Activated T-cell treated with anti-CD3 and anti-CD28 coated beads, Interleukin-2, amount 50 U/mL, for 1 hour (primary cell): Measurements from ENCODE around the gene IVD.

Experiments
- DNase-seq: peaks from one replicate; pipeline ENCODE4 v3.0.0-alpha.2; 2020

Gene IVD

GRCh38 chr15:40379374-40379773 lies 26.2 kb upstream of the IVD start:
- no peak for DNase-seq

GRCh38 chr15:40379853-40380252 lies 25.7 kb upstream of the IVD start:
- no peak for DNase-seq

DNA sequence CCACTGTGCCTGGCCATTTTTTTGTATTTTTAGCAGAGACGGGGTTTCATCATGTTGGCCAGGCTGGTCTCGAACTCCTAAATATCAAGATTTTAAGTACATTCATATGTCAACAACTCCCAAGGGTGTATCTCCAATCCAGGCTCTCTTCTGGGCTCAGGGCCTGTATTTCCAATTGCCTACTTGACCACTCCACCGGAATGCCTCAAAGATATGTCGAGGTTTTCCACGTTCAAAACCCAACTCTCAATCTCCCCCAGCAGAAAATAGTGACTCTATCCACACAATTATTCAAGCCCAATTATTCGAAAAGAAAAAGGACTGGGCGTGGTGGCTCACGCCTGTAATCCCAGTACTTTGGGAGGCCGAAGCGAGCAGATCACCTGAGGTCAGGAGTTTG lies 25.0 kb upstream of the IVD start:
- DNase-seq, result no peak

GRCh38 chr15:40381818-40382529 lies 23.6 kb upstream of the IVD start:
- DNase-seq, result no peak

DNA sequence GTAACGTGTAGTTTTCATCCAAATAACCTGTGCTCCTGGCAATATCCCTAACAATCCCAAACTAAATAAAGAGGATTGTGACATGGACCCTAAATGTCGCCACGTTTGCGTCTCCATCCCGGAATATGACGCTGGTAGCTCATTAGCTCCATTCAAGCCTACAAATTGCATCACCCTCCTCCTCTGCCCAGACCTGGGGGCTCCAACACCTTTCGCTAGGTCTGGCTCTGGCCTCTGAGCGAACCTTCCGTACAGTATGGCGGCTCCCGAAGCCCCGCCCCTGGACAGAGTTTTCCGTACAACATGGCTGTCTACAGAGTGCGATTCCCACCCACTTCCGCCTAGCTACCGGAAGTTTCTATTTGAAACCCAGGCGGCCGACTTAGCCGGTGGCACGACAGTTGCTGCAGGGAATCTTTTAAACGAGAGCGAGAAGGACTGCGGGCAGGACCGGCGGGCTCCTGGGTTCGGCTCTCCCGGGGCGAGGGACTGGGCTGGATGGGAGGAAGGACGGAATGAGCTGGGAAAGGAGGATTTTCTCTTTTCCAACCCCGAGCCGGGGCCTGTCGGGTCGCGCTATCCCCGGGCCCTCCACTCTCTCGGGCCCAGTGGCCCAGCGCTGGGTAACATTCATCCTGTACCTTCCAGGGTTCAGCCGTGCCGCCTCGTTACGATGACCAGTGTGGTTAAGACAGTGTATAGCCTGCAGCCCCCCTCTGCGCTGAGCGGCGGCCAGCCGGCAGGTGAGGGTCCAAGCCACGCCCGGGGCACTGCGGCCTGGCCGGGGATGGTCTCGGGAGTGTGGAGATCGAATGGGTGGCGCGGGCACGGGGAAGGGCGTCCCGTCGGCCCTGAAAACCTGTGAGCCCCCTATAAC lies 22.8 kb upstream of the IVD start, which contains the start of gene KNSTRN:
Gene KNSTRN, plus strand, starts transcription at position 142 of the 877 bp plus-strand sequence. Its CDS starts 115 bp downstream, at position 257.
- peak; percentile 88 for DNase-seq

DNA sequence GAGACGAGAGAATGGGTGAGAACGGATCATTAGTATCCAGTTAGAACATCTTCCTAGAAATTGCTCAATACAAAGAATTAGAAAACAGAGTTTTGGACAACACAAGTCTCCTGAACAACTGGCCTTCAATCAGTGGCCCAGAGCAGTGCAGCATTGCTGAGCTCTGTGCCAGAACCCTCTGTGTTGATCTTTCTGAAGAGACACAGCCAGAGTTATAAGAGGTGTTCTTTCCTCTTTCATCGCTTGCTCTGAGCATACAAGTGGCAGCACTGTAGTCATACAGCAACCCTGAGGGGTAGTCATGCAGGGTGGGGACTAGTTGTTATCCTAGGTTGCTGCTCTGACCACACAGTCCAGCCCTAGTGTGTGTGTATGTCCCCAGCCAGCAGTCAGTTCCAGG lies 19.1 kb upstream of the IVD start:
- no peak for DNase-seq

GRCh38 chr15:40388941-40389823 lies 16.4 kb upstream of the IVD start:
- no peak for DNase-seq

GRCh38 chr15:40389824-40390595 lies 15.6 kb upstream of the IVD start:
- DNase-seq, result no peak

GRCh38 chr15:40392986-40393948 lies 12.3 kb upstream of the IVD start:
- DNase-seq, result no peak

- no peak for DNase-seq
Measured at GRCh38 chr15:40397688-40398412, 7.7 kb upstream of the IVD start.

- DNase-seq, result no peak
Measured at GRCh38 chr15:40398413-40398873, 7.2 kb upstream of the IVD start.

DNA sequence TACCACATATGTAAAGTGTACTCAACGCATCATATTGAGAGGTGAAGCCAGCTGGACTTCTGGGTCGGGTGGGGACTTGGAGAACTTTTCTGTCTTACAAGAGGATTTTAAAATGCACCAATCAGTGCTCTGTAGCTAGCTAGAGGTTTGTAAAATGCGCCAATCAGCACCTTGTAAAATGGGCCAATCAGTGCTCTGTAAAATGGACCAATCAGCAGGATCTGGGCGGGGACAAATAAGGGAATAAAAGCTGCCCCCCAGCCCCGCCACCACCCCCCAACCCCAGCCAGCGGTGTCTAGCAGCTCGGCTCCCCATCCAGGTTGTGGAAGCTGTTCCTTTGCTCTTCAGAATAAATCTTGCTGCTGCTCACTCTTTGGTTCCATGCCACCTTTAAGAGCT lies 6.2 kb upstream of the IVD start:
- no peak for DNase-seq

DNA sequence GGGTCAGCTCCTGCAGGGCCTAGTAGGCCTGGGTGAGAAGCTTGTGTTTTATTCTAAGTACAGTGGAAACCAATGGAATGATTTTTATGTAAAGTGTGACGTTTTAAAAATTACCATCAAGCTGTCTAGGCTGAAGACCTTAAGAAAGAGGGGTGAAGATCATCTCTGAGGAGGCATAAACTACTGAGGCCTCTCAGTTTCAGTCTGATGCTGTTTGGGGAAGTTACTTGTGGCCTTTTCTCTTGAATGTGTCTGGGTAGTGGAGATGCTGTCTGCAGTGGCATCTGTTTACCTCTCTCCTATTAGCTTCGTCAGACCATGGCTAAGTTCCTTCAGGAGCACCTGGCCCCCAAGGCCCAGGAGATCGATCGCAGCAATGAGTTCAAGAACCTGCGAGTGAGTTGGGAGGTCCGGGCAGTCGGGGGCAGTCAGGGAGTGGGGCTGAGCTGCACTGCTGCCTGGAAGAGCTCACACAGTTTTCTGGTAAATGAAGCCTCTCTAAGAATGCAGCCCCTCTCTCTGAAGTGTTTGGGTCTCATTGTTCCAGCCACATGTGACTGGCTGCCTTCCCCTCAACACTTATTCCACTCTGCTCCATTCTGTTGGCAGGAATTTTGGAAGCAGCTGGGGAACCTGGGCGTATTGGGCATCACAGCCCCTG lies 1.9 kb downstream of the IVD start:
- no peak for DNase-seq

- no peak for DNase-seq
Measured at GRCh38 chr15:40409366-40409765, 3.8 kb downstream of the IVD start.

GRCh38 chr15:40410476-40410875 lies 4.9 kb downstream of the IVD start:
- no peak for DNase-seq

- DNase-seq, result no peak
Measured at GRCh38 chr15:40412095-40412759, 6.6 kb downstream of the IVD start.

- DNase-seq, result no peak
Measured at GRCh38 chr15:40413036-40413435, 7.4 kb downstream of the IVD start.

GRCh38 chr15:40414816-40415215 lies 9.2 kb downstream of the IVD start:
- no peak for DNase-seq

GRCh38 chr15:40415226-40415625 lies 9.6 kb downstream of the IVD start:
- DNase-seq, result no peak
